Testis (tissue), 3 donors: Measurements from ENCODE around the gene ZNF575. TPM values are rescaled to one million over a fixed set of nuclear protein-coding genes. Genes with fewer than 3 reads are reported as not detected.
"Not testable (repeated sequence)": the region's sequence is repeated elsewhere in the genome, so short reads cannot be mapped to it uniquely, and the experiment has no call there.

Experiments
- DNase-seq: peaks from one replicate; pipeline ENCODE4 v3.0.0-alpha.2; 2019
- H3K27ac ChIP-seq, 2 donors: fragments of 200-600 bp; sonication (generic); one replicate each; pipeline ENCODE4 v1.5.1; 2019
- H3K27me3 ChIP-seq: fragments of 200-600 bp; sonication (generic); one replicate; pipeline ENCODE4 v1.5.1; 2019
- H3K36me3 ChIP-seq: fragments of 200-600 bp; sonication (generic); one replicate; pipeline ENCODE4 v1.5.1; 2017; ENCODE audit warnings: low read depth; ENCODE audit errors: missing control alignments
- H3K4me1 ChIP-seq: fragments of 200-600 bp; sonication (generic); one replicate; pipeline ENCODE4 v1.5.1; 2019
- H3K4me3 ChIP-seq, 2 donors: fragments of 200-600 bp; sonication (generic); one replicate each; pipeline ENCODE4 v1.5.1; 2017 to 2019
- H3K9me3 ChIP-seq: fragments of 200-600 bp; sonication (generic); one replicate; pipeline ENCODE4 v1.5.1; 2017
- CTCF ChIP-seq, 3 experiments: fragments of 450-650 bp in 2 of 3; fragments of 200-600 bp in 1 of 3; sonication (generic) in 1 of 3; IDR thresholded peaks; one replicate each; pipeline ENCODE4 v1.5.1; 2016 to 2019; ENCODE audit warnings: antibody characterized with exemption in 3 of 3, mild to moderate bottlenecking in 2 of 3, moderate library complexity in 1 of 3
- POLR2A ChIP-seq: fragments of 450-650 bp; IDR thresholded peaks from one replicate; pipeline ENCODE4 v1.6.1; 2017; ENCODE audit warnings: antibody characterized with exemption, mild to moderate bottlenecking, moderate library complexity
- WGBS, 2 donors: methylation state at CpG; one replicate each; pipeline ENCODE4 v1.1.5; 2018; 5-methylcytosine and 5-hydroxymethylcytosine counted together
- intact Hi-C: fragments of 100-400 bp; cut with DNase I; formaldehyde crosslinking; loops from one replicate; pipeline ENCODE4 v1.15.1; 2023; ENCODE audit warnings: low total_unique reads
- polyA plus RNA-seq: library from polyadenylated mRNA; stranded (reverse); fragments of 350-450 nt; fragmentation: Illumina TruSeq; extraction: RNeasy Lipid Tissue Mini Kit (QIAGEN cat#74804); gene quantifications from one replicate; pipeline ENCODE4 v1.2.3, GENCODE V29; 2014; ENCODE audit warnings: low read depth, low replicate concordance; ENCODE audit not compliant: insufficient read depth
- total RNA-seq, 2 donors: library from RNA; depleted of rRNA; stranded (reverse); fragments of >200 nt; gene quantifications; one replicate each; pipeline ENCODE4 v1.2.3, GENCODE V29; 2016

Gene ZNF575
- total and polyA plus RNA-seq, 3 donors from 2014 or later = 1.1 to 2.4 (median 1.7) TPM

- H3K36me3 ChIP-seq = no peaks in the 10 kb centered on the region
- WGBS, 2 donors = 95 to 97% methylated on average over 5 of the region's 5 CpGs
- H3K4me3 ChIP-seq = no peak overlapping the region
- intact Hi-C loops = no loop called here
- no peaks in the 10 kb centered on the region for H3K4me1 ChIP-seq
- no peak for DNase-seq
- no peaks in the 10 kb centered on the region for H3K27me3 ChIP-seq
- no peak overlapping the region for H3K27ac ChIP-seq
- no peaks in the 10 kb centered on the region for H3K9me3 ChIP-seq
- no peak for TF ChIP-seq CTCF (IDR thresholded peaks at IDR 0.05)
- no peak for TF ChIP-seq POLR2A
Observed at GRCh38 chr19:43511324-43511723, 21.7 kb upstream of the ZNF575 start.

- H3K36me3 ChIP-seq, H3K4me3 ChIP-seq, H3K27ac ChIP-seq, DNase-seq, H3K9me3 ChIP-seq, intact Hi-C loops, H3K27me3 ChIP-seq, H3K4me1 ChIP-seq: not testable (repeated sequence)
Observed at GRCh38 chr19:43512399-43512798, 20.6 kb upstream of the ZNF575 start.

GRCh38 chr19:43518051-43518450 lies 14.9 kb upstream of the ZNF575 start:
- WGBS, 2 donors = 85 to 95% methylated on average over 3 to 4 of the region's 4 CpGs
- DNase-seq = no peak
- TF ChIP-seq POLR2A = no peak
- no peak for TF ChIP-seq CTCF (IDR thresholded peaks at IDR 0.05)
- no peaks in the 10 kb centered on the region for H3K9me3 ChIP-seq
- intact Hi-C loops = loop anchor here (5.0 kb wide), 1 partner anchor 71 kb away; no protein-coding TSS in a partner anchor
- H3K36me3 ChIP-seq = no peaks in the 10 kb centered on the region
- no peak overlapping the region for H3K27ac ChIP-seq
- H3K27me3 ChIP-seq = no peaks in the 10 kb centered on the region
- H3K4me3 ChIP-seq = no peak overlapping the region
- H3K4me1 ChIP-seq = no peaks in the 10 kb centered on the region

- TF ChIP-seq POLR2A (no peak), CTCF (IDR thresholded peaks at IDR 0.05) (peak; percentile 89 to 92 (median 89))
- no peaks in the 10 kb centered on the region for H3K27me3 ChIP-seq
- H3K4me3 ChIP-seq = no peak overlapping the region
- H3K9me3 ChIP-seq = no peaks in the 10 kb centered on the region
- H3K4me1 ChIP-seq = peaks cover under 1% of the 10 kb centered on the region
- intact Hi-C loops = loop anchor here (5.0 kb wide), 1 partner anchor 72 kb away; no protein-coding TSS in a partner anchor
- WGBS, 2 donors = 51 to 52% methylated on average over 10 of the region's 10 CpGs
- no peak overlapping the region for H3K27ac ChIP-seq
- H3K36me3 ChIP-seq = no peaks in the 10 kb centered on the region
- peak; percentile 85 for DNase-seq
Observed at GRCh38 chr19:43519436-43520088, 13.4 kb upstream of the ZNF575 start.

GRCh38 chr19:43522929-43523328 lies 10.1 kb upstream of the ZNF575 start:
- intact Hi-C loops = no loop called here
- no peaks in the 10 kb centered on the region for H3K36me3 ChIP-seq
- no peaks in the 10 kb centered on the region for H3K27me3 ChIP-seq
- no peak overlapping the region for H3K4me3 ChIP-seq
- 83 to 85% methylated on average over 5 of the region's 5 CpGs for WGBS, 2 donors
- peaks cover 26% of the 10 kb centered on the region for H3K4me1 ChIP-seq
- no peak for TF ChIP-seq CTCF (IDR thresholded peaks at IDR 0.05)
- TF ChIP-seq POLR2A = no peak
- no peak overlapping the region for H3K27ac ChIP-seq
- no peak for DNase-seq
- no peaks in the 10 kb centered on the region for H3K9me3 ChIP-seq

GRCh38 chr19:43523696-43524095 lies 9.3 kb upstream of the ZNF575 start:
- H3K27ac ChIP-seq, H3K27me3 ChIP-seq, intact Hi-C loops, H3K9me3 ChIP-seq, DNase-seq, H3K4me3 ChIP-seq, H3K36me3 ChIP-seq: not testable (repeated sequence)
- 83 to 98% methylated on average over 8 of the region's 8 CpGs for WGBS, 2 donors
- peaks cover 26% of the 10 kb centered on the region for H3K4me1 ChIP-seq
